ENCODE data around the gene SMIM20. TPM values are rescaled to one million over a fixed set of nuclear protein-coding genes. Genes with fewer than 3 reads are reported as not detected.

Gene SMIM20
- total and polyA plus RNA-seq, 2 experiments from 2014 or later: 35.6 to 53.0 TPM

DNA sequence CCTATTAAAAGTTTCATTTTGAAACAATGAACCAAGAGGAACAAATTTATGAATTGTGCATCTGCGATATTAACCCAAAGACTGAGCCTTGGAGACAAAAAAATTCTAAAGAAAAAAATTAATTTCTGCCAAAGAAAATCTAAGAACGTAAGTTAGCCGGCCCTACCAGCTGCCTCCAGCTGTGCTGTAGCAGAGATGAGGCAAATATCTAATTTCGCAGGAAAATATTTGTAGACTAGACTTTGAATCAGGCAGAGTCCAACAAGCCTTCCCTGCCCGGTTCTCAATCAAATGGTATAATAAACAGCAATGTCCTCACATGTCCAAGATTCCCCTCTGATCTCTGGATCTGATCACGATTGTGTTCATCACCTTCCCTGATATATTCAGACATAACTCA, 21.2 kb upstream of the SMIM20 start:
- DNase-seq: no peak
- Histone ChIP-seq H3K9me3 (ENCODE audit: low read depth) (no peaks in the 10 kb centered on the region), H3K4me1 (ENCODE audit: insufficient read depth) (peaks cover 7% of the 10 kb centered on the region), H3K4me2 (ENCODE audit: unreplicated experiment) (no peak overlapping the region), H3K4me3 (no peak overlapping the region), H3K27me3 (replicated peaks; ENCODE audit: insufficient read depth) (no peaks in the 10 kb centered on the region), H3K9ac (no peak overlapping the region), H3K27ac (no peak overlapping the region), H2AFZ (no peak overlapping the region), H3K79me2 (ENCODE audit: insufficient read depth) (no peaks in the 10 kb centered on the region), H3F3A (ENCODE audit: insufficient read depth) (no peaks in the 10 kb centered on the region), H3K9me2 (ENCODE audit: insufficient read depth) (no peaks in the 10 kb centered on the region), H4K20me1 (ENCODE audit: insufficient read depth) (no peaks in the 10 kb centered on the region), H3K36me3 (ENCODE audit: low read depth) (no peaks in the 10 kb centered on the region)
- in situ Hi-C loops (cut with MboI): no loop called here
- TF ChIP-seq EZH2 (IDR thresholded peaks at IDR 0.05; ENCODE audit: insufficient read depth, poor library complexity, severe bottlenecking) (no peak), EZH2phosphoT487 (IDR thresholded peaks at IDR 0.05; ENCODE audit: insufficient read depth, low read depth) (no peak)
- WGBS, 2 experiments (ENCODE audit: low coverage in 1 of 2, low lambda C conversion rate in 2 of 2, missing lambda C conversion rate in 2 of 2): 80 to 85% methylated on average over 6 of the region's 6 CpGs

DNA sequence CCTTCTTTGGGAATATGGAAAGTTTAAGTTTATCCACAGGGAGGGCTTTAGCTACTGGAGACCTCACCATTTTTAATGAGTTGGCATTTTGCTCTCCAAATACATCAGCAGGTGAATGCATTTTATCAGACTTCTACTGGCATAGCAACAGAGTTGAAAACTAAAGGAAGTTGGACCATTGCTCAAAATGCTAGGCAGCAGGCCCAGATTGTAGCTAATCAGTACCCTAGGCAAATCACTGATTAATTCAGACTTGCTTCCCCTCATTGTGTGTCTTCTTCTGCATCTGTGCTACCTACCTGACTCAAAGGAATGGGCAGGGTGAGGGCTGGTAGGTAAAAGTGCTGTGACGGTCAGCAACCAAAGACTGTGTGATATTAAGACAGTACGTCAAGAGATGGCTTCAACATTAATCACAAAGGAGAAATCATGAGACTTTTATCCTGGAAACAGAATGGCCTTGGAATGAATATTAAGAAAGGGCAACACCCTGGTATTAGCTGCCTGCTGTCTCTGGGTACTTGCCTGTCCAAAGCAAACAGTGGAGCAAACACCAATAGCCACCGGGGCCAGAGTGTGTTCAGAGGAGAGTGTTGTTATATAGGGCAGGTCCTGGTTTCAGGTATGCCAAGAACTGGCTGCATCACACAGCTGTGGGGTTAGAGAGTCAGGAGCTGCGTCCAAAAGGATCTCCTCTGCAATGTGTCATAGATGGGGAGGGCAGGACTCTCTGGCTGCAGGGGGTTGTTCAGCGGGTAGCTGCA, 17.1 kb upstream of the SMIM20 start:
- Histone ChIP-seq H3K9me3 (ENCODE audit: low read depth) (no peaks in the 10 kb centered on the region), H3K27ac (no peak overlapping the region), H3K36me3 (ENCODE audit: low read depth) (no peaks in the 10 kb centered on the region), H3K4me1 (ENCODE audit: insufficient read depth) (peaks cover 11% of the 10 kb centered on the region), H3F3A (ENCODE audit: insufficient read depth) (no peaks in the 10 kb centered on the region), H3K9me2 (ENCODE audit: insufficient read depth) (no peaks in the 10 kb centered on the region), H3K4me3 (no peak overlapping the region), H3K9ac (no peak overlapping the region), H3K79me2 (ENCODE audit: insufficient read depth) (no peaks in the 10 kb centered on the region), H4K20me1 (ENCODE audit: insufficient read depth) (no peaks in the 10 kb centered on the region), H3K4me2 (ENCODE audit: unreplicated experiment) (no peak overlapping the region), H3K27me3 (replicated peaks; ENCODE audit: insufficient read depth) (no peaks in the 10 kb centered on the region), H2AFZ (no peak overlapping the region)
- WGBS, 2 experiments (ENCODE audit: low coverage in 1 of 2, low lambda C conversion rate in 2 of 2, missing lambda C conversion rate in 2 of 2): 83 to 85% methylated on average over 5 of the region's 5 CpGs
- DNase-seq: no peak
- TF ChIP-seq EZH2phosphoT487 (IDR thresholded peaks at IDR 0.05; ENCODE audit: insufficient read depth, low read depth) (no peak), EZH2 (IDR thresholded peaks at IDR 0.05; ENCODE audit: insufficient read depth, poor library complexity, severe bottlenecking) (no peak)
- in situ Hi-C loops (cut with MboI): no loop called here

DNA sequence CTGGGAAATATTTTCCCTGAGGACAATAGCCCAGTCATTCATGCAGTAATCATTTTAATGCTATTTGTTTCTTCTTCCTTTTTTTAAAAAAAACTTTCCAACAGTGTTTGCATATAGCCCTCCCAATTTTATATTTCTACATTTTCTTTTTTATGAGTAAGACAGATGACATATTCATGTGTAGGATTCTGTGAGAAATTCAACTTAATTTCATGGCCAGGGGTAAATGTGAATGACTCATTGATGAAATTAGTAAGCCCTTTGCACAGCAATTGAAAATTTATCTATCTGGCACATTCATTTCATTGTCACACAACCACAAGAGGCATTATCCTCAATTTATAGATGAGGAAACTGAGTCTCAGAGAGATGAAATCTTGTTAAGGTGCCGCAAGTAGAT, 13.7 kb upstream of the SMIM20 start:
- H3F3A ChIP-seq (ENCODE audit: insufficient read depth): no peaks in the 10 kb centered on the region
- 38 to 43% methylated on average over 1 of the region's 1 CpG for WGBS, 2 experiments (ENCODE audit: low coverage in 1 of 2, low lambda C conversion rate in 2 of 2, missing lambda C conversion rate in 2 of 2)
- H2AFZ ChIP-seq: no peak overlapping the region
- H3K4me1 ChIP-seq (ENCODE audit: insufficient read depth): peaks cover 11% of the 10 kb centered on the region
- no peaks in the 10 kb centered on the region for H4K20me1 ChIP-seq (ENCODE audit: insufficient read depth)
- in situ Hi-C loops (cut with MboI): no loop called here
- H3K4me2 ChIP-seq (ENCODE audit: unreplicated experiment): peak overlapping the region; percentile 16
- H3K9ac ChIP-seq: no peak overlapping the region
- no peaks in the 10 kb centered on the region for H3K36me3 ChIP-seq (ENCODE audit: low read depth)
- no peaks in the 10 kb centered on the region for H3K9me3 ChIP-seq (ENCODE audit: low read depth)
- peak; percentile 61 for DNase-seq
- TF ChIP-seq EZH2 (IDR thresholded peaks at IDR 0.05; ENCODE audit: insufficient read depth, poor library complexity, severe bottlenecking) (no peak), EZH2phosphoT487 (IDR thresholded peaks at IDR 0.05; ENCODE audit: insufficient read depth, low read depth) (no peak)
- no peaks in the 10 kb centered on the region for H3K27me3 ChIP-seq (replicated peaks; ENCODE audit: insufficient read depth)
- H3K9me2 ChIP-seq (ENCODE audit: insufficient read depth): no peaks in the 10 kb centered on the region
- no peaks in the 10 kb centered on the region for H3K79me2 ChIP-seq (ENCODE audit: insufficient read depth)
- no peak overlapping the region for H3K27ac ChIP-seq
- H3K4me3 ChIP-seq: no peak overlapping the region

DNA sequence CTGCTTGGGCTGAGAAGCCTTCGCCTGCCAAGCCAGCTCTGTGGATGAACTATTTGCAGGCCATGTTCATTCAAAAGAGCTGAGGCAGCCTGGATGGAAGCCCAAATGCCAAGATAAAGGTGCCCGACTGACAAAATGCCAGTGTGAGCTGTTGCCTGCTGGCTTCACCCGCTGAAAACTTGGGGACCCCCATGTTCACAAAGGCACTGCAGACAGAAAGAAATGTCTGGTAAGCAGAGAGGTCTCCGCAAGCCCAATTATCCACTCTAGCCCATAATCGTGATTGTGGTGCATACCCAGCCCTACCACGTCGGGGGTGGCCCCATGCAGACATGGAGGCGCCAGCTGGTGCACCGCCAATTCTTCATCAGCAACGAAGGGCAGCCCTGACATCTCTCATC, 13.0 kb upstream of the SMIM20 start:
- Histone ChIP-seq H3K79me2 (ENCODE audit: insufficient read depth) (no peaks in the 10 kb centered on the region), H3K9me2 (ENCODE audit: insufficient read depth) (no peaks in the 10 kb centered on the region), H3K4me2 (ENCODE audit: unreplicated experiment) (no peak overlapping the region), H3K4me1 (ENCODE audit: insufficient read depth) (peaks cover 11% of the 10 kb centered on the region), H3K9me3 (ENCODE audit: low read depth) (no peaks in the 10 kb centered on the region), H3K27ac (no peak overlapping the region), H3K36me3 (ENCODE audit: low read depth) (no peaks in the 10 kb centered on the region), H3K27me3 (replicated peaks; ENCODE audit: insufficient read depth) (no peaks in the 10 kb centered on the region), H2AFZ (no peak overlapping the region), H3K9ac (no peak overlapping the region), H4K20me1 (ENCODE audit: insufficient read depth) (no peaks in the 10 kb centered on the region), H3K4me3 (no peak overlapping the region), H3F3A (ENCODE audit: insufficient read depth) (no peaks in the 10 kb centered on the region)
- in situ Hi-C loops (cut with MboI): no loop called here
- WGBS, 2 experiments (ENCODE audit: low coverage in 1 of 2, low lambda C conversion rate in 2 of 2, missing lambda C conversion rate in 2 of 2): 72 to 80% methylated on average over 10 of the region's 10 CpGs
- no peak for TF ChIP-seq EZH2phosphoT487 (IDR thresholded peaks at IDR 0.05; ENCODE audit: insufficient read depth, low read depth)
- TF ChIP-seq EZH2 (IDR thresholded peaks at IDR 0.05; ENCODE audit: insufficient read depth, poor library complexity, severe bottlenecking): no peak
- no peak for DNase-seq
